Effector CD4-positive, alpha-beta T cell (primary cell): ENCODE data around the gene TNS1.
"Not testable (repeated sequence)": the region's sequence is repeated elsewhere in the genome, so short reads cannot be mapped to it uniquely, and the experiment has no call there.

Experiments
- DNase-seq: peaks from one replicate; pipeline ENCODE4 v3.0.0-alpha.2; 2020

Gene TNS1

GRCh38 chr2:217825469-217826235 lies 177.1 kb downstream of the TNS1 start:
- DNase-seq = no peak

GRCh38 chr2:217824223-217824622 lies 178.6 kb downstream of the TNS1 start:
- no peak for DNase-seq

DNA sequence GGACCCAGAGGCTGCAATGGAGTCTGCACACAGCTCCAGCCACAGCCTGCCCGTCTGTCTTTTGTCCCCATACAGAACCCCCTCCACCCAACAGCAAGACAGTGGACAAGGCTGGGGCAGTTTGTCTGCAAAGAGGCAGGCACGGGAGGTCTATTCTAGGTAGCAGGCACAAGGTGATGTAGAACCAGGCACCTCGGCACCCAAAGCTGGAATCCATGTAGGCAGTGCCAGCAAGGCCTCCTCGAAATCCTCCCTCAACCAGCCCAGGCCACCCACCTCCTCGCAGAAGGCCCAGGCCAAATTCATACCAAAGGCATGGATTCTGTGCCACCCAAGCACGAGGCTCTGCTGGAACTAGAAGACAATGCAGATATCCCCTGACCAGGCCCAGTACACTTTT lies 179.2 kb downstream of the TNS1 start:
- DNase-seq = no peak

DNA sequence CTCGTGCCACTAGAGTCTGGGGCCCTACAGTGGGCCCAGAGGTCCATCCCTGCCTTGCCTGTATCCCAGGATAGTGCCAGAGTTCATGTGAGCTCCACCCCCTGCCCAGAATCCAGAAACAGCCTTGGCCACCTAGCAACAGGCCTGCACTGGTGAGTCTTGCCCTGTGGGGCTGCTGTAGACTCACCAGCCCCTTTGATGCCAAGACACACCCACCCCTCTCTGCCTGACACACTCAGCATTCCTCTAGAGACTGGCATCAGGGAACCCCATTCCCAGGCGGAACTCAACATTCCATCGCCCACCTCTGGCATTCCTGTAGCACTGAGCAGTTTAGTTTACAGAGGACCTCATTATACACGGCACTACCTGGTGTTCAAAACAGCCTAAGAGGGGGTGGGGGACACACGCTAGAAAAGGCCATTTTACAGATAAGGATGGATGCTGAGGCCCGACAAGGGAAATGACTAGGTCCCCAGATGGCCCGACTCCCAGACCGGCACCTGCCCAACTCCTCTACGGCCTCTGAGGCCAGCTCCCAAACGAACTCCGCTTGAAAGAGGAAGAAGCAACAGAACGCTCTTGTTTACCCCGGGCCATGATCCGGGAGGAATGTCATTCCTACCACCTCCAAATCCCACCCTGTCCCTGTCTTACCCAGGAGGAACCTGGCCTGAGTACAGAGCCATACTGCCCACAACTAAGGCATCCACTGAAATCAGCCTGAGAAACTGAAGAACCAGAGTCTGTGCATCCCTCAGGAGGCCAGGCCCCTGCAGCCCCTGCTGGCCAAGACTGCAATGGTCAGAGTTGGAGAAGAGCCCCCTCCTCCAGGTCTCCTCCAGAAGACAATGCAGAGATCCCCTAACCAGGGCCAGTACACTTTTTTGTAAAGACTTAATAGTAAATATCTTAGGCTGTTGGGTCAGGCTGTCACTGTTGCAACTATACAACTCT lies 180.2 kb downstream of the TNS1 start:
- DNase-seq = no peak

DNA sequence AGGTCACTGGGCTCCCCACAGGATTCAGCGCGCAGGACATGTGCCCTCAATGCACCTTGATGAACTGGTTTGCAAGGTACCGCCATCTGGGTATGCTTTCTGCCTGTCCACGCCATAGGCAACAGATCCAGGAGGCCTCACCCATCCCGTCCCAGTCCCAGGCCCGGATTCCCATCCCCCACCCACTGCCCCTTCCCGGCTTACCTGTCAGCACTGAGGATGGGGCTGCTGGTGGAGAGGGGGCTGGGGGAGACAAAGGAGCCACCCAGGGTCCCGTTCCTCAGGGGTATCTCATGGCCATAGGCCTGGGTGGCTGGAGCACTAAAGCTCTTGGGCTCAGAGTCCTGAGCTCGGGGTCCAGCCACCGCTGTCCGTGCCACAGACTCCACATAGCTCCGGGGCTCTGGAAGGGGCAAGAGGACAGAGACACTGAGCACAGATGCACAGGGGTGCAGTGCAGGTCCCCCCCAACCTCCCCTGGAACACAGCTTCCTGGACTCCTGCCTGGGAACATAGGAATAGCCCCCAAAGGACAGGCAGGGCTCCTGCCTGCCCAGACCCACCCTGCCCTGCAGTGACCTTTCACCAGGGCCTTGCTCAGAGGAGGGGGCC lies 181.2 kb downstream of the TNS1 start:
- DNase-seq = no peak

DNA sequence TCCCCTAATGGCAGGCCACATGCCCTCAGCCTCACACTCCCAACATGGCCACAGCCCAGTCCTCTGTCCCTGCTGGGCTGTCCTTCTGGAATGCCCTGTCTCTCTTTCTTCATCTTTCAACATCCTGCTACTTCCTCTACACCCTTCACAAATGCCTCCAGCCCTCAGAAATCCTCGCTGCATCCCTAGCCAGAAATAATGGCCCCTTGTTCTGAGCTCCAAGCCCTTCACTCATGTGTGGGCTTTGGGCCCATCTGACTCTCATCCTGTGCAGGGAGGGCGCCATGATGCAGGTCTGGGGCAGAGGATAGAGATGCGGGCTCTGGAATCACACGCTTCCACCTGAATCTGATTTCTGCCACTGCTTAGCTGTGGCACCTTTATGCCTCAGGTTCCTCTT lies 181.9 kb downstream of the TNS1 start:
- DNase-seq = no peak

- DNase-seq = no peak
These were observed 182.5 kb downstream of the TNS1 start for GRCh38 chr2:217820091-217820819.

- no peak for DNase-seq
These were observed 184.4 kb downstream of the TNS1 start for GRCh38 chr2:217818293-217818850.

DNA sequence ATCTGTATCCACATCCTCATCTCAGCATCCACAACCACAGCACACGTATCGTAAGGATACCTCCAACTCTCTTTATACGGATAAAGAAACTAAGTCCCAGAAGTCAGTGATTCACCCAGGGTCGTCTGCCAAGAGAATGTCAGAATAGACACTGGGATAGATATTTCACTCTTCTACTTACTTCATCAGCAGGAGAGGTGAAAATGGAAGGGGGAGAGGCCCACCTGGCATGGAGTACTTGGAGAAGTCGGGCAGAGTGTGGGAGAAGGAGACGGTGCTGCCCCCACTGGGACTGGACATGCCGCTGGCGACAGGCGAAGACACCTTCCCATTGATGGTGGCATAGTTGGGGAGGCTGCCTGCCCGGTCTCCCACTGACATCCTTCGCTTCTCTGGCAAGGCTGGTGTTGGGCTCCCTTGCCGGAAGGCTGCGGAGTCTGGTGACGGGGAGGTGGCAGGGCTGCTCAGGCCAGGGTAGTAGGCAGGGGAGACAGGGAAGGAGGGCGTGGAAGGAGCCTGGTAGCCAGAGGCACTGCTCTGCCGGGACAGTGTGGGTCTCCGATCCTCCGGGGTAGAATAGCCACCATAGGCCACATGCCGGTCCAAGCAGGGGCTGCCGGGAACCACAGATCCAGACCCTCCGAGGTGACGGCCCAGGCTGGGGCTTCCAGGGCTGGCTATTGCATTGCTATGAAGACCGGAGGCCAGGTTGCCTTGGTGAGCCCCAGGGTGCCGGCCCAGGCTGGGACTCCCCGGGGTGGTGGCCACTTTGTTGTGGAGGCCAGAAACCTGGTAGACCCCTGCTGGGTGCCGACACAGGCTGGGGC lies 185.1 kb downstream of the TNS1 start:
- no peak for DNase-seq

GRCh38 chr2:217816396-217816869 lies 186.4 kb downstream of the TNS1 start:
- no peak for DNase-seq

DNA sequence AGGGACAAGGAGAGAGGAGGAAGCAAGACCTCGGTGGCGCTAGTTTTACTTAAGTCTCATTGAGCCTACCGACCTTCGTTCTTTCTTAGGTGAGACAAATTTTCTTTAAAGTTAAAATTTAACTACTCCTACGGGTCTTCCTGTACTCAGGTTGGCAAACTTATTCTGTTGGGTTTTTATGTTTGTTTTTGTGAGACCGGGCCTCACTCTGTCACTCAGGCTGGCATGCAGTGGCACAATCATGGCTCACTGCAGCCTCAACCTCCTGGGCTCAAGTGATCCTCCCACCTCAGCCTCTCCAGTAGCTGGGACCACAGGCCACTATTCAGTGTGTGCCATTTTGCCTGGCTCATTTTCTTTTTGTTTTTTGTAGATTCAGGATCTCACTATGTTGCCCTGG lies 189.0 kb downstream of the TNS1 start:
- DNase-seq = no peak

DNA sequence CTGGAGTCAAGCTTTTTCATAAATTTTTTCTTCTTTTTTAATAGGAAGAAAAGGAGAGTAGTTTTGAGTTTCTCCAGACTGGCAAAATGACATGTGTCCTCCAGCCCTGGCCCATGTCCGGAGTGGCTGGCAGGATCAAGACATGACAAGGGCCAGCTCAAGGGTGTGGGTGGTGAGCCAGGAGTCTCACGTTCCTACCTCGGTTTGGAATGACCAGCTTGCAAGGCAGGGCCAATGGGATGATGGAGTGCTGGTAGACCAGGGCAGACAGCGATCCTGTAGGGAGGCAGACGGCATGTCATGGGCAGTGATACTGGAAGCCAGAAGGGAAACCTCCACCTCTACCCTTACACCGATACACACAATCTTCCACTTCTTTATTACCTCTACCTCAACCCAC lies 190.6 kb downstream of the TNS1 start:
- DNase-seq = no peak

GRCh38 chr2:217810260-217810659 lies 192.5 kb downstream of the TNS1 start:
- DNase-seq = no peak

- DNase-seq = no peak
These were observed 193.1 kb downstream of the TNS1 start for GRCh38 chr2:217809736-217810135.

- DNase-seq = not testable (repeated sequence)
These were observed 193.8 kb downstream of the TNS1 start for GRCh38 chr2:217808967-217809366.

GRCh38 chr2:217808326-217808725 lies 194.5 kb downstream of the TNS1 start:
- no peak for DNase-seq

DNA sequence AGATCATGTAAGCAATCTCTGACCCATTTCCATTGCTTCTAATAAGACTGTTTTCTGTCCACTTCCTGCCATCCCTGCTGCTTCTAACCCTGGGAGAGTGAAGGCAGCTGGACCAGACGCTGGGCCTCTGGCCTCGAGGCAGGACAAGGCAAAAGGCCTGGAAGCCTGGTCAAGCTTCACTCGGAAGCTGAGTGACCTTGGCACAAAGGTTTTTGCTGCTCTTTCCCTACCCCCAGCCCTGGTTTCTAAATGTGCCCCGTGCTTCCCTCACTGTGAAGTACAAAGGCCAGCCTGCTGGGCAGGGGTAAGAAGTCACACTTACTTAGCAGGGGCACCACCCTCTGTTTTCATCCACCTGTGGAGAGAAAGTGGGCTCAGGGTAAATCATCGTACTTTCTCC lies 195.0 kb downstream of the TNS1 start:
- no peak for DNase-seq

GRCh38 chr2:217807025-217807424 lies 195.8 kb downstream of the TNS1 start:
- DNase-seq = no peak

DNA sequence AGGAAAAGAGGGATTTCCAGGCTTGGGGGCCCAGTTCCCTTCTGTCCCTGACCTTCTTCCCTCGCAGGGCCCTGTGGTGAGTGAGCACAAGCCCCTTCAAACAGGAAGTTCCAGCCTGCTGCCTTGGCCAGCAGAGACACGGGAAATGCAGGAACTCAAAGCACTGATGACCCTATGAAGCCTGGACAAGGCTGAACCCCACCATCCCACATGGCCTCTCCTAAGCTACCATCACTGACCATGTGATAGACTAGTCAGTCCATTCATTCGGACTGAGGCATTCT lies 196.4 kb downstream of the TNS1 start:
- no peak for DNase-seq

DNA sequence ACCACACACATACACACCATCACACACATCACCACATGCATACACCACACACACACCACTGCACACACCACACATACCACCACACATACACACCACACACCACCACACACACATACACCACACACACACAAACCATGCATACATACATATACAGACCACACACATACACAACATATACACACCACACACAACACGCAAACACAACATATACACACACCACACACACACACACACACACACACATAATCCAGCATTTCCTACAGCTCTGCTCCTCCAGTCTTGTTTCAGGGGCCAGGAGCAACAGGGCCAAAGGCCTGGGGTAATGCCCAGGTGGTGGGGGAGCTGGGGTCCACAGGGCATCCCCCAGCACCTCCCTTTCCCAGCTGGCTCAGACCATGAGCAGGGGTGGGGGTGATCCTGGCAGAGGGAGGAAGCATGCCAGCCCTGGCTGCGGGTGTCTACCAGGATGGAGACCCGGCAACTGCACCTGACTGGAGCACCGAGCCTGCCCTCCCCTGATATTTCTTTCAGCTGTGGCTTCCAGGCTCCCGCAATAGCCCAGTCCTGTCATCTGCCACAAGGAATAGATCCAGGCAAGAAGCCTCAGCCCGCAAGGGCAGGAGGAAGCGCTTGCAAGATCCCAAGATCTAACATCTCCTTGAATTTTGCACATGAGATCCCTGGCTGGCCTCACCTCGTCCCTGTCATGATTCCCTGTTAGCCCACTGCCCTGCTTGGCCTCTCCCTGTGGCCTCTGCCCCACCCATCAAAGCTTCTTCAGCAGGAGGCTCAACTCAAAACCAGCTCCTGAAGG lies 196.9 kb downstream of the TNS1 start:
- DNase-seq = no peak
